Stimulated activated CD4-positive, alpha-beta T cell treated with anti-CD3 and anti-CD28 coated beads, Interleukin-12 subunit alpha, Interleukin-12 subunit beta, amount 100 ng/mL, for 24 hours (primary cell): ENCODE measurements around the gene NPR1.
"Not testable (repeated sequence)": the region's sequence is repeated elsewhere in the genome, so short reads cannot be mapped to it uniquely, and the experiment has no call there.

Experiments
- DNase-seq, 2 experiments: peaks; one replicate each; pipeline ENCODE4 v3.0.0-alpha.2; 2020; ENCODE audit warnings: low read depth in 2 of 2

The NPR1 gene

GRCh38 chr1:153679337-153680119, 1.0 kb downstream of the NPR1 start:
- no peak for DNase-seq

- no peak for DNase-seq
Measured at GRCh38 chr1:153680120-153680403, 1.6 kb downstream of the NPR1 start.

GRCh38 chr1:153682730-153683129, 4.2 kb downstream of the NPR1 start:
- no peak for DNase-seq

GRCh38 chr1:153683854-153684253, 5.4 kb downstream of the NPR1 start:
- DNase-seq, result no peak

- DNase-seq, result no peak
Measured at GRCh38 chr1:153684892-153685291, 6.4 kb downstream of the NPR1 start.

- no peak for DNase-seq
Measured at GRCh38 chr1:153685544-153686340, 7.3 kb downstream of the NPR1 start.

GRCh38 chr1:153687346-153688125, 9.0 kb downstream of the NPR1 start:
- no peak for DNase-seq

GRCh38 chr1:153688276-153688675, 9.8 kb downstream of the NPR1 start:
- DNase-seq, result no peak

GRCh38 chr1:153688736-153689328, 10.3 kb downstream of the NPR1 start:
- no peak for DNase-seq

GRCh38 chr1:153693466-153693865, 15.0 kb downstream of the NPR1 start:
- no peak for DNase-seq

GRCh38 chr1:153696741-153697140, 18.3 kb downstream of the NPR1 start:
- no peak for DNase-seq

- no peak for DNase-seq
Measured at GRCh38 chr1:153697191-153698019, 18.9 kb downstream of the NPR1 start.

- DNase-seq, result no peak
Measured at GRCh38 chr1:153698020-153698922, 19.8 kb downstream of the NPR1 start.

- no peak for DNase-seq
Measured at GRCh38 chr1:153698923-153699714, 20.6 kb downstream of the NPR1 start.

- no peak for DNase-seq
Measured at GRCh38 chr1:153699768-153700167, 21.3 kb downstream of the NPR1 start.

GRCh38 chr1:153705484-153705883, 27.0 kb downstream of the NPR1 start:
- no peak for DNase-seq

- no peak for DNase-seq
Measured at GRCh38 chr1:153711026-153711425, 32.5 kb downstream of the NPR1 start.

GRCh38 chr1:153716211-153716610, 37.7 kb downstream of the NPR1 start:
- DNase-seq, result not testable (repeated sequence)

GRCh38 chr1:153717330-153717729, 38.8 kb downstream of the NPR1 start:
- DNase-seq, result no peak
